ENCODE data around the gene FOXN3.

The FOXN3 gene

GRCh38 chr14:89340200-89341181, 76.5 kb downstream of the FOXN3 start:
- H3K4me3 ChIP-seq (ENCODE audit: low read depth, low read length), result no peak overlapping the region

GRCh38 chr14:89339579-89339978, 77.5 kb downstream of the FOXN3 start:
- no peak overlapping the region for H3K4me3 ChIP-seq (ENCODE audit: low read depth, low read length)

- H3K4me3 ChIP-seq (ENCODE audit: low read depth, low read length), result no peak overlapping the region
Measured at GRCh38 chr14:89339158-89339557, 77.9 kb downstream of the FOXN3 start.

- H3K4me3 ChIP-seq (ENCODE audit: low read depth, low read length), result no peak overlapping the region
Measured at GRCh38 chr14:89336338-89336737, 80.7 kb downstream of the FOXN3 start.

- H3K4me3 ChIP-seq (ENCODE audit: low read depth, low read length), result no peak overlapping the region
Measured at GRCh38 chr14:89332031-89332430, 85.0 kb downstream of the FOXN3 start.

- no peak overlapping the region for H3K4me3 ChIP-seq (ENCODE audit: low read depth, low read length)
Measured at GRCh38 chr14:89331398-89331797, 85.6 kb downstream of the FOXN3 start.

- no peak overlapping the region for H3K4me3 ChIP-seq (ENCODE audit: low read depth, low read length)
Measured at GRCh38 chr14:89330236-89331002, 86.6 kb downstream of the FOXN3 start.

GRCh38 chr14:89327771-89328212, 89.2 kb downstream of the FOXN3 start:
- H3K4me3 ChIP-seq (ENCODE audit: low read depth, low read length), result no peak overlapping the region

GRCh38 chr14:89325959-89326358, 91.1 kb downstream of the FOXN3 start:
- H3K4me3 ChIP-seq (ENCODE audit: low read depth, low read length), result no peak overlapping the region

GRCh38 chr14:89325299-89325883, 91.6 kb downstream of the FOXN3 start:
- no peak overlapping the region for H3K4me3 ChIP-seq (ENCODE audit: low read depth, low read length)

- no peak overlapping the region for H3K4me3 ChIP-seq (ENCODE audit: low read depth, low read length)
Measured at GRCh38 chr14:89324501-89325298, 92.3 kb downstream of the FOXN3 start.

GRCh38 chr14:89320381-89321000, 96.5 kb downstream of the FOXN3 start:
- H3K4me3 ChIP-seq (ENCODE audit: low read depth, low read length), result no peak overlapping the region

- H3K4me3 ChIP-seq (ENCODE audit: low read depth, low read length), result no peak overlapping the region
Measured at GRCh38 chr14:89319687-89320086, 97.3 kb downstream of the FOXN3 start.

GRCh38 chr14:89317051-89317691, 99.9 kb downstream of the FOXN3 start:
- no peak overlapping the region for H3K4me3 ChIP-seq (ENCODE audit: low read depth, low read length)

- no peak overlapping the region for H3K4me3 ChIP-seq (ENCODE audit: low read depth, low read length)
Measured at GRCh38 chr14:89315493-89316470, 101.3 kb downstream of the FOXN3 start.

- no peak overlapping the region for H3K4me3 ChIP-seq (ENCODE audit: low read depth, low read length)
Measured at GRCh38 chr14:89314274-89314673, 102.8 kb downstream of the FOXN3 start.

GRCh38 chr14:89312932-89313331, 104.1 kb downstream of the FOXN3 start:
- no peak overlapping the region for H3K4me3 ChIP-seq (ENCODE audit: low read depth, low read length)

GRCh38 chr14:89310211-89310610, 106.8 kb downstream of the FOXN3 start:
- H3K4me3 ChIP-seq (ENCODE audit: low read depth, low read length), result no peak overlapping the region
